ENCODE results near the gene LHX4. TPM values are rescaled to one million over a fixed set of nuclear protein-coding genes. Genes with fewer than 3 reads are reported as not detected.

LHX4 gene
- total and polyA plus RNA-seq, 2 of the 13 experiments (the other 11 are each of a cell fraction or from before 2014, with no cell fraction given): 0.03 to 0.07 TPM

DNA sequence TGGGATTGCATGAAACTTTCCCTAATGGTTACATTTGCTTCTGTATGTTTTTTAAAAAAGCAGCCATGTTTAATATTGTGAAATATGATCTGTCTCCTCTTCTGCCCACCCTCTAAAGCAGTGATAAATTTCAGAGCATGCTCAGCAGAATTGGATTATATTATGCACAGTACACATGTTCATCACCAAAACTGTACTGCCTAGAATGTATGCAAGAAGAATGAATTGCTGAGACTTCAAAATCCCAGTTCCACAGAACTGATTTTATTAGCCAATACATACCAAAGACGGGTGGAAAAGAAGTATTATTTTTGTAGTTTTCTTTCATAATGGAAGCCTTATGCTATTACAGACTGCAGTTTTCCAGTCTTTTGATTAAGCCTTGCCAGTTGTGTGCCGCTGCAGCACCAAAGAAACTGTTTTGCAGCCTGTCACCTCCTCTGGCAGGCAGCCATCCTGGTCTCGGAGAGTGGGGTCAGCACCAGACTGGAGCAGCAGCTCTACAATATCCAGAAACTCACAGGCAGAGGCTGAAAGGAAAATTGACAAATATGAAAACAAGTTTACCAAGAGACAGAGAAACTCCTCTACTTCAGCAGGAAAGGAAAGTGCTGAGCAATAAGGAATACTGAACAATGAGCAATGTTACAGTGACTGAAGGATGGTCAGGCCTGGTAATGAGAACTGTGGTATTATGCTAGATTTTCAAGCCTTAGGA, 58.1 kb downstream of the LHX4 start:
- Histone ChIP-seq H3K9me3 (ENCODE audit: low read length) (peaks cover 7% of the 10 kb centered on the region), H3K4me2 (ENCODE audit: low read depth, low read length) (no peak overlapping the region), H3K27me3 (ENCODE audit: control insufficient read depth in 1 of 2, insufficient read depth in 2 of 2, low read length in 2 of 2) (no peaks in the 10 kb centered on the region), H3K4me3 (replicated peaks in 1 of 3; ENCODE audit: insufficient read depth in 1 of 3, low read depth in 2 of 3, low read length in 3 of 3) (no peak overlapping the region), H3K79me2 (ENCODE audit: insufficient read depth, low read length) (no peaks in the 10 kb centered on the region), H3K4me1 (ENCODE audit: insufficient read depth, low read length) (peaks cover 22% of the 10 kb centered on the region), H4K20me1 (ENCODE audit: insufficient read depth, low read length) (no peaks in the 10 kb centered on the region), H2AFZ (ENCODE audit: low read length) (no peak overlapping the region), H3K27ac (ENCODE audit: extremely low read length, insufficient read depth, low read length) (no peak overlapping the region), H3K36me3 (replicated peaks in 1 of 2; ENCODE audit: control insufficient read depth in 1 of 2, insufficient read depth in 2 of 2, low read length in 2 of 2) (peaks cover 2 to 23% of the 10 kb centered on the region in 2 experiments), H3K9ac (ENCODE audit: insufficient read depth, low read depth, low read length) (no peak overlapping the region)
- CTCF ChIA-PET (ENCODE audit: low intra/inter-chr PET ratio, low total read pairs): no interaction called here
- BruUV-seq (replicated peaks): no TSS peak
- in situ Hi-C loops (cut with HindIII; ENCODE audit: extremely low pct_ligation_motif_present, low pct_unique_long_range_greater_than_20kb) (no loop called here), intact Hi-C loops (cut with micrococcal nuclease; ENCODE audit: unreplicated experiment) (no loop called here)
- FAIRE-seq (no peak), DNase-seq (ENCODE audit: low spot score) (no peak), ATAC-seq (no peak)
- TF ChIP-seq NR2F2 (IDR thresholded peaks at IDR 0.05; ENCODE audit: borderline replicate concordance, low read depth) (no peak), SRSF1 (optimal IDR thresholded peaks at IDR 0.05; ENCODE audit: low read depth, low read length) (no peak), NCOR1 (IDR thresholded peaks at IDR 0.05; ENCODE audit: borderline replicate concordance, low read length) (no peak), GFI1 (CRISPR knock-in tag; IDR thresholded peaks at IDR 0.05; ENCODE audit: borderline replicate concordance) (no peak)
- TF ChIP-seq, protein P1, sequence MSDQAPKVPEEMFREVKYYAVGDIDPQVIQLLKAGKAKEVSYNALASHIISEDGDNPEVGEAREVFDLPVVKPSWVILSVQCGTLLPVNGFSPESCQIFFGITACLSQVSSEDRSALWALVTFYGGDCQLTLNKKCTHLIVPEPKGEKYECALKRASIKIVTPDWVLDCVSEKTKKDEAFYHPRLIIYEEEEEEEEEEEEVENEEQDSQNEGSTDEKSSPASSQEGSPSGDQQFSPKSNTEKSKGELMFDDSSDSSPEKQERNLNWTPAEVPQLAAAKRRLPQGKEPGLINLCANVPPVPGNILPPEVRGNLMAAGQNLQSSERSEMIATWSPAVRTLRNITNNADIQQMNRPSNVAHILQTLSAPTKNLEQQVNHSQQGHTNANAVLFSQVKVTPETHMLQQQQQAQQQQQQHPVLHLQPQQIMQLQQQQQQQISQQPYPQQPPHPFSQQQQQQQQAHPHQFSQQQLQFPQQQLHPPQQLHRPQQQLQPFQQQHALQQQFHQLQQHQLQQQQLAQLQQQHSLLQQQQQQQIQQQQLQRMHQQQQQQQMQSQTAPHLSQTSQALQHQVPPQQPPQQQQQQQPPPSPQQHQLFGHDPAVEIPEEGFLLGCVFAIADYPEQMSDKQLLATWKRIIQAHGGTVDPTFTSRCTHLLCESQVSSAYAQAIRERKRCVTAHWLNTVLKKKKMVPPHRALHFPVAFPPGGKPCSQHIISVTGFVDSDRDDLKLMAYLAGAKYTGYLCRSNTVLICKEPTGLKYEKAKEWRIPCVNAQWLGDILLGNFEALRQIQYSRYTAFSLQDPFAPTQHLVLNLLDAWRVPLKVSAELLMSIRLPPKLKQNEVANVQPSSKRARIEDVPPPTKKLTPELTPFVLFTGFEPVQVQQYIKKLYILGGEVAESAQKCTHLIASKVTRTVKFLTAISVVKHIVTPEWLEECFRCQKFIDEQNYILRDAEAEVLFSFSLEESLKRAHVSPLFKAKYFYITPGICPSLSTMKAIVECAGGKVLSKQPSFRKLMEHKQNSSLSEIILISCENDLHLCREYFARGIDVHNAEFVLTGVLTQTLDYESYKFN (CRISPR knock-in tag; conservative IDR thresholded peaks at IDR 0.05): no peak
- TF ChIP-seq, protein P2, sequence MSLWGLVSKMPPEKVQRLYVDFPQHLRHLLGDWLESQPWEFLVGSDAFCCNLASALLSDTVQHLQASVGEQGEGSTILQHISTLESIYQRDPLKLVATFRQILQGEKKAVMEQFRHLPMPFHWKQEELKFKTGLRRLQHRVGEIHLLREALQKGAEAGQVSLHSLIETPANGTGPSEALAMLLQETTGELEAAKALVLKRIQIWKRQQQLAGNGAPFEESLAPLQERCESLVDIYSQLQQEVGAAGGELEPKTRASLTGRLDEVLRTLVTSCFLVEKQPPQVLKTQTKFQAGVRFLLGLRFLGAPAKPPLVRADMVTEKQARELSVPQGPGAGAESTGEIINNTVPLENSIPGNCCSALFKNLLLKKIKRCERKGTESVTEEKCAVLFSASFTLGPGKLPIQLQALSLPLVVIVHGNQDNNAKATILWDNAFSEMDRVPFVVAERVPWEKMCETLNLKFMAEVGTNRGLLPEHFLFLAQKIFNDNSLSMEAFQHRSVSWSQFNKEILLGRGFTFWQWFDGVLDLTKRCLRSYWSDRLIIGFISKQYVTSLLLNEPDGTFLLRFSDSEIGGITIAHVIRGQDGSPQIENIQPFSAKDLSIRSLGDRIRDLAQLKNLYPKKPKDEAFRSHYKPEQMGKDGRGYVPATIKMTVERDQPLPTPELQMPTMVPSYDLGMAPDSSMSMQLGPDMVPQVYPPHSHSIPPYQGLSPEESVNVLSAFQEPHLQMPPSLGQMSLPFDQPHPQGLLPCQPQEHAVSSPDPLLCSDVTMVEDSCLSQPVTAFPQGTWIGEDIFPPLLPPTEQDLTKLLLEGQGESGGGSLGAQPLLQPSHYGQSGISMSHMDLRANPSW (CRISPR knock-in tag; IDR thresholded peaks at IDR 0.05; ENCODE audit: borderline replicate concordance): no peak
- POLR2A ChIA-PET: no interaction called here
- WGBS (ENCODE audit: low lambda C conversion rate): 88% methylated on average over 3 of the region's 3 CpGs
